SK-N-SH (cell line): Measurements from ENCODE around the gene MRC1. TPM values are rescaled to one million over a fixed set of nuclear protein-coding genes. Genes with fewer than 3 reads are reported as not detected.

Experiments used
- CTCF ChIA-PET: fragments of 300-600, 350-600 bp; formaldehyde crosslinking; extraction: SDS; loops from one replicate; lab custom pipeline; 2021; lab: Yijun Ruan, JAX
- POLR2A ChIA-PET: fragments of 350-600 bp; sonication (Branson Sonifier 250); formaldehyde crosslinking; extraction: SDS; loops from one replicate; lab custom pipeline; 2020; ENCODE audit warnings: antibody characterized with exemption, inconsistent platforms; lab: Yijun Ruan, JAX
- DNase-seq: peaks from one replicate; pipeline ENCODE4 v3.0.0; 2012
- H2AFZ ChIP-seq: fragments of 200-600 bp; sonication (generic); 2 replicates; pipeline ENCODE4 v1.8.1; 2016; ENCODE audit warnings: antibody characterized with exemption, mild to moderate bottlenecking, low read depth
- H3F3A ChIP-seq: fragments of 200-600 bp; sonication (generic); replicated peaks from 2 replicates; pipeline ENCODE3; 2016; ENCODE audit warnings: antibody characterized with exemption, mild to moderate bottlenecking; ENCODE audit not compliant: insufficient read depth
- H3K27ac ChIP-seq, 2 experiments: fragments of 200-500 bp in 1 of 2; fragments of 200-600 bp in 1 of 2; sonication (Bioruptor generic) in 1 of 2; sonication (generic), shearing (Covaris generic) in 1 of 2; 2 replicates each; pipeline versions ENCODE4 v1.5.1 to v1.6.1; 2014 to 2016; ENCODE audit warnings: low read depth in 2 of 2, inconsistent platforms in 1 of 2, low read length in 1 of 2, mild to moderate bottlenecking in 1 of 2, mixed read lengths in 1 of 2
- H3K27me3 ChIP-seq: fragments of 200-600 bp; sonication (generic), shearing (Covaris generic); 2 replicates; pipeline ENCODE4 v1.6.1; 2016; ENCODE audit warnings: mixed run types; ENCODE audit not compliant: insufficient read depth
- H3K36me3 ChIP-seq, 2 experiments: fragments of 200-500 bp in 1 of 2; fragments of 200-600 bp in 1 of 2; sonication (Bioruptor generic) in 1 of 2; sonication (generic) in 1 of 2; replicated peaks in 1 of 2; 2 replicates each; pipeline versions ENCODE3 to v1.5.1; 2014 to 2016; ENCODE audit warnings: low read length in 1 of 2, mild to moderate bottlenecking in 1 of 2; ENCODE audit not compliant: insufficient read depth in 2 of 2, control insufficient read depth in 1 of 2
- H3K4me1 ChIP-seq, 2 experiments: fragments of 200-500 bp in 1 of 2; fragments of 200-600 bp in 1 of 2; sonication (Bioruptor generic) in 1 of 2; sonication (generic), shearing (Covaris generic) in 1 of 2; 2 replicates each; pipeline versions ENCODE4 v1.5.1 to v1.6.1; 2014 to 2016; ENCODE audit warnings: low read depth in 1 of 2, low read length in 1 of 2, mixed run types in 1 of 2; ENCODE audit not compliant: insufficient read depth in 2 of 2, control insufficient read depth in 1 of 2
- H3K4me2 ChIP-seq: fragments of 200-600 bp; sonication (generic), shearing (Covaris generic); 2 replicates; pipeline ENCODE4 v1.6.1; 2017; ENCODE audit warnings: mixed run types
- H3K4me3 ChIP-seq, 2 experiments: fragments of 200-500 bp in 1 of 2; fragments of 200-600 bp in 1 of 2; sonication (Bioruptor generic) in 1 of 2; sonication (generic), shearing (Covaris generic) in 1 of 2; 2 replicates each; pipeline versions ENCODE4 v1.5.1 to v1.8.1; 2014 to 2016; ENCODE audit warnings: low read depth in 2 of 2, inconsistent platforms in 1 of 2, low read length in 1 of 2, mild to moderate bottlenecking in 1 of 2, mixed read lengths in 1 of 2, moderate library complexity in 1 of 2
- H3K79me2 ChIP-seq: fragments of 200-600 bp; sonication (generic); 2 replicates; pipeline ENCODE4 v1.8.1; 2017; ENCODE audit warnings: mild to moderate bottlenecking; ENCODE audit not compliant: insufficient read depth
- H3K9ac ChIP-seq: fragments of 200-600 bp; sonication (generic); 2 replicates; pipeline ENCODE4 v1.6.1; 2017; ENCODE audit warnings: mixed run types
- H3K9me2 ChIP-seq: fragments of 200-600 bp; sonication (generic); 2 replicates; pipeline ENCODE4 v1.6.1; 2017; ENCODE audit warnings: mixed run types
- H3K9me3 ChIP-seq: fragments of 200-600 bp; sonication (generic); 2 replicates; pipeline ENCODE4 v1.6.1; 2017; ENCODE audit warnings: mixed run types, mild to moderate bottlenecking, moderate library complexity
- H4K20me1 ChIP-seq: fragments of 200-600 bp; sonication (generic); 2 replicates; pipeline ENCODE4 v1.6.1; 2017; ENCODE audit warnings: mild to moderate bottlenecking, mixed run types; ENCODE audit not compliant: insufficient read depth
- EZH2phosphoT487 ChIP-seq: fragments of 200-600 bp; sonication (generic); IDR thresholded peaks from 2 replicates; pipeline ENCODE4 v1.6.1; 2017; ENCODE audit warnings: low read depth, mixed run types, mild to moderate bottlenecking, antibody characterized with exemption, moderate library complexity, borderline replicate concordance
- FOXJ3 ChIP-seq: sonication (generic); formaldehyde crosslinking; IDR thresholded peaks from 2 replicates; pipeline ENCODE4 v1.5.1; 2020; ENCODE audit warnings: mild to moderate bottlenecking, missing genetic modification reagents
- FOXM1 ChIP-seq: IDR thresholded peaks from 2 replicates; pipeline ENCODE4 v1.4.0; 2012; ENCODE audit warnings: low read depth, mild to moderate bottlenecking
- GABPA ChIP-seq: IDR thresholded peaks from 2 replicates; pipeline ENCODE4 v1.4.0; 2012; ENCODE audit warnings: low read depth, mild to moderate bottlenecking
- GATA2 ChIP-seq: sonication (generic); formaldehyde crosslinking; IDR thresholded peaks from 2 replicates; pipeline ENCODE4 v1.5.0; 2020; ENCODE audit warnings: mild to moderate bottlenecking, missing genetic modification reagents
- JUND ChIP-seq: IDR thresholded peaks from 2 replicates; pipeline ENCODE4 v1.4.0; 2012
- NFIC ChIP-seq: IDR thresholded peaks from 2 replicates; pipeline ENCODE4 v1.4.0; 2012; ENCODE audit warnings: borderline replicate concordance
- NRF1 ChIP-seq: IDR thresholded peaks from 2 replicates; pipeline ENCODE4 v1.6.1; 2012; ENCODE audit warnings: low read depth, mild to moderate bottlenecking, low read length
- POLR2AphosphoS5 ChIP-seq: IDR thresholded peaks from 2 replicates; pipeline ENCODE4 v1.6.1; 2012; ENCODE audit warnings: low read depth, low read length
- RXRA ChIP-seq: IDR thresholded peaks from 2 replicates; pipeline ENCODE4 v1.4.0; 2012; ENCODE audit warnings: low read depth, mild to moderate bottlenecking, borderline replicate concordance
- SIN3A ChIP-seq: IDR thresholded peaks from 2 replicates; pipeline ENCODE4 v1.6.1; 2012; ENCODE audit warnings: low read depth, mild to moderate bottlenecking, low read length, moderate library complexity, borderline replicate concordance
- TAF1 ChIP-seq: IDR thresholded peaks from 2 replicates; pipeline ENCODE4 v1.6.1; 2012; ENCODE audit warnings: low read depth, mild to moderate bottlenecking, low read length, moderate library complexity, borderline replicate concordance
- TCF12 ChIP-seq: IDR thresholded peaks from 2 replicates; pipeline ENCODE4 v1.4.0; 2012
- YY1 ChIP-seq: IDR thresholded peaks from 2 replicates; pipeline ENCODE4 v1.4.0; 2012; ENCODE audit warnings: low read depth, mild to moderate bottlenecking
- WGBS: methylation state at CpG from one replicate; pipeline ENCODE4 v1.1.6; 2017; ENCODE audit warnings: low lambda C conversion rate; 5-methylcytosine and 5-hydroxymethylcytosine counted together
- polyA plus RNA-seq, 3 experiments: library from polyadenylated mRNA; depleted of rRNA; stranded (reverse); fragments of >200 nt; gene quantifications; 2 replicates each; pipeline ENCODE4 v1.2.3, GENCODE V29; 2012
- TF ChIP-seq, protein P1 (sequence below): fragments of 200-600 bp; sonication (generic); IDR thresholded peaks from 2 replicates; pipeline ENCODE4 v1.6.1; 2017; ENCODE audit warnings: antibody characterized with exemption, mild to moderate bottlenecking, moderate library complexity
- TF ChIP-seq, protein P2 (sequence below): IDR thresholded peaks from 2 replicates; pipeline ENCODE4 v1.4.0; 2012; ENCODE audit warnings: low read depth, borderline replicate concordance

MRC1 gene
- polyA plus RNA-seq, 1 of the 3 experiments (the other 2 are of a cell fraction), result not detected

DNA sequence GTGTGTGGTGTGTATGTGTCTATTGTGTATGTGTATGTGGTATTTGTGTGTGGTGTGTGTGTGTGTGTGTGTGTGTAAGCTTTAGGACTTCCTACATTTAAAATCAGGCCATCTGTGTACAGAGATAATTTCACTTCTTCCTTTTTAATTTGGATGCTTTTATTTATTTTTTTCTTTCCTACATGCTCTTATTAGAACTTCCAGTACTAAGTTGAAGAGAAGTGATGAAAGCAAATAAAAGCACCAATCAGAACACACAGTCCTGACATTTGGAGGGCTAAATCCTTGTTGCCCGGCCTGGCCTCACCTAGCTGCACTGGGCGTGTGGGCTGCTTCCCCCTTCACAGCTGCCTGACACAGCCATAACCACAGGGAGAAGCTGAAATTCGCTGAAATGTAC, 3.8 kb upstream of the MRC1 start:
- Histone ChIP-seq H3K4me2 (no peak overlapping the region), H3K79me2 (no peaks in the 10 kb centered on the region)
- WGBS, result 78% methylated on average over 3 of the region's 3 CpGs
- no peak for TF ChIP-seq POLR2AphosphoS5
- no peak for TF ChIP-seq FOXJ3
- TF ChIP-seq JUND, result no peak
- no peak for TF ChIP-seq TCF12
- no peak for TF ChIP-seq SIN3A
- TF ChIP-seq EZH2phosphoT487, result no peak
- no peak for TF ChIP-seq NFIC
- no peak for TF ChIP-seq GATA2 (CRISPR knock-in tag)
- TF ChIP-seq NRF1, result no peak
- TF ChIP-seq, protein P1, sequence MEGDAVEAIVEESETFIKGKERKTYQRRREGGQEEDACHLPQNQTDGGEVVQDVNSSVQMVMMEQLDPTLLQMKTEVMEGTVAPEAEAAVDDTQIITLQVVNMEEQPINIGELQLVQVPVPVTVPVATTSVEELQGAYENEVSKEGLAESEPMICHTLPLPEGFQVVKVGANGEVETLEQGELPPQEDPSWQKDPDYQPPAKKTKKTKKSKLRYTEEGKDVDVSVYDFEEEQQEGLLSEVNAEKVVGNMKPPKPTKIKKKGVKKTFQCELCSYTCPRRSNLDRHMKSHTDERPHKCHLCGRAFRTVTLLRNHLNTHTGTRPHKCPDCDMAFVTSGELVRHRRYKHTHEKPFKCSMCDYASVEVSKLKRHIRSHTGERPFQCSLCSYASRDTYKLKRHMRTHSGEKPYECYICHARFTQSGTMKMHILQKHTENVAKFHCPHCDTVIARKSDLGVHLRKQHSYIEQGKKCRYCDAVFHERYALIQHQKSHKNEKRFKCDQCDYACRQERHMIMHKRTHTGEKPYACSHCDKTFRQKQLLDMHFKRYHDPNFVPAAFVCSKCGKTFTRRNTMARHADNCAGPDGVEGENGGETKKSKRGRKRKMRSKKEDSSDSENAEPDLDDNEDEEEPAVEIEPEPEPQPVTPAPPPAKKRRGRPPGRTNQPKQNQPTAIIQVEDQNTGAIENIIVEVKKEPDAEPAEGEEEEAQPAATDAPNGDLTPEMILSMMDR, result no peak
- TF ChIP-seq YY1, result no peak
- TF ChIP-seq GABPA, result no peak
- no peak for TF ChIP-seq FOXM1
- TF ChIP-seq, protein P2, sequence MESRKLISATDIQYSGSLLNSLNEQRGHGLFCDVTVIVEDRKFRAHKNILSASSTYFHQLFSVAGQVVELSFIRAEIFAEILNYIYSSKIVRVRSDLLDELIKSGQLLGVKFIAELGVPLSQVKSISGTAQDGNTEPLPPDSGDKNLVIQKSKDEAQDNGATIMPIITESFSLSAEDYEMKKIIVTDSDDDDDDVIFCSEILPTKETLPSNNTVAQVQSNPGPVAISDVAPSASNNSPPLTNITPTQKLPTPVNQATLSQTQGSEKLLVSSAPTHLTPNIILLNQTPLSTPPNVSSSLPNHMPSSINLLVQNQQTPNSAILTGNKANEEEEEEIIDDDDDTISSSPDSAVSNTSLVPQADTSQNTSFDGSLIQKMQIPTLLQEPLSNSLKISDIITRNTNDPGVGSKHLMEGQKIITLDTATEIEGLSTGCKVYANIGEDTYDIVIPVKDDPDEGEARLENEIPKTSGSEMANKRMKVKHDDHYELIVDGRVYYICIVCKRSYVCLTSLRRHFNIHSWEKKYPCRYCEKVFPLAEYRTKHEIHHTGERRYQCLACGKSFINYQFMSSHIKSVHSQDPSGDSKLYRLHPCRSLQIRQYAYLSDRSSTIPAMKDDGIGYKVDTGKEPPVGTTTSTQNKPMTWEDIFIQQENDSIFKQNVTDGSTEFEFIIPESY, result no peak
- no peak for TF ChIP-seq TAF1
- no peak for TF ChIP-seq RXRA
- TF ChIP-seq, all 33 proteins: peak for 0
- Histone ChIP-seq H3K9me2 (no peaks in the 10 kb centered on the region), H3K27me3 (no peaks in the 10 kb centered on the region), H2AFZ (no peak overlapping the region), H3F3A (peaks cover 10% of the 10 kb centered on the region), H3K27ac (no peak overlapping the region), H3K4me3 (no peak overlapping the region), H3K4me1 (no peaks in the 10 kb centered on the region; a peak in 1 of 4 replicates), H4K20me1 (no peaks in the 10 kb centered on the region), H3K36me3 (no peaks in the 10 kb centered on the region), H3K9ac (no peak overlapping the region), H3K9me3 (no peaks in the 10 kb centered on the region)
- POLR2A ChIA-PET, result no interaction called here
- DNase-seq, result no peak
- CTCF ChIA-PET, result interaction anchor here (1.7 kb wide), 1 partner anchor 63 kb away, joined by 3 read pairs; no protein-coding TSS in a partner anchor
